Mononuclear cell (primary cell): Measurements from ENCODE around the gene AOPEP. TPM values are rescaled to one million over a fixed set of nuclear protein-coding genes. Genes with fewer than 3 reads are reported as not detected.

Experiments used
- H3K27me3 ChIP-seq: 2 replicates; pipeline ENCODE4 v1.6.0; 2011; ENCODE audit warnings: low read length, control low read depth; ENCODE audit not compliant: insufficient read depth
- H3K4me1 ChIP-seq: 2 replicates; pipeline ENCODE4 v1.5.1; 2011; ENCODE audit warnings: mild to moderate bottlenecking, low read length, control low read depth; ENCODE audit not compliant: insufficient read depth
- H3K4me3 ChIP-seq: 2 replicates; pipeline ENCODE4 v1.5.1; 2011; ENCODE audit warnings: mild to moderate bottlenecking, low read length, moderate library complexity
- H3K9me3 ChIP-seq: 2 replicates; pipeline ENCODE4 v1.5.1; 2011; ENCODE audit warnings: low read depth, mild to moderate bottlenecking, control low read depth, low read length
- total RNA-seq: library from RNA; depleted of rRNA; stranded (reverse); fragments of >200 nt; gene quantifications from one replicate; pipeline ENCODE4 v1.2.3, GENCODE V29; 2012

Gene AOPEP
- total RNA-seq, 1 donor: 6.2 TPM

- Histone ChIP-seq H3K4me1 (no peaks in the 10 kb centered on the region), H3K27me3 (no peaks in the 10 kb centered on the region), H3K9me3 (no peaks in the 10 kb centered on the region), H3K4me3 (no peak overlapping the region)
These were observed 365.2 kb downstream of the AOPEP start for GRCh38 chr9:95091601-95092261.

GRCh38 chr9:95092262-95093072 lies 366.0 kb downstream of the AOPEP start:
- H3K27me3 ChIP-seq: no peaks in the 10 kb centered on the region
- H3K9me3 ChIP-seq: no peaks in the 10 kb centered on the region
- H3K4me1 ChIP-seq: no peaks in the 10 kb centered on the region
- H3K4me3 ChIP-seq: no peak overlapping the region

GRCh38 chr9:95093586-95093985 lies 367.1 kb downstream of the AOPEP start:
- Histone ChIP-seq H3K27me3 (no peaks in the 10 kb centered on the region), H3K4me3 (no peak overlapping the region), H3K9me3 (no peaks in the 10 kb centered on the region), H3K4me1 (no peaks in the 10 kb centered on the region)

- H3K27me3 ChIP-seq: no peaks in the 10 kb centered on the region
- H3K4me3 ChIP-seq: no peak overlapping the region
- no peaks in the 10 kb centered on the region for H3K9me3 ChIP-seq
- H3K4me1 ChIP-seq: no peaks in the 10 kb centered on the region
These were observed 367.5 kb downstream of the AOPEP start for GRCh38 chr9:95094002-95094401.

GRCh38 chr9:95095641-95096355 lies 369.3 kb downstream of the AOPEP start:
- no peaks in the 10 kb centered on the region for H3K27me3 ChIP-seq
- no peak overlapping the region for H3K4me3 ChIP-seq
- H3K4me1 ChIP-seq: no peaks in the 10 kb centered on the region
- H3K9me3 ChIP-seq: no peaks in the 10 kb centered on the region

GRCh38 chr9:95096381-95096780 lies 369.9 kb downstream of the AOPEP start:
- no peaks in the 10 kb centered on the region for H3K9me3 ChIP-seq

GRCh38 chr9:95096807-95097206 lies 370.3 kb downstream of the AOPEP start:
- no peaks in the 10 kb centered on the region for H3K9me3 ChIP-seq
- no peaks in the 10 kb centered on the region for H3K4me1 ChIP-seq
- H3K27me3 ChIP-seq: no peaks in the 10 kb centered on the region
- no peak overlapping the region for H3K4me3 ChIP-seq

More at GRCh38 chr9:95096381-95096780, 369.9 kb downstream of the AOPEP start:
- H3K4me3 ChIP-seq: no peak overlapping the region
- H3K4me1 ChIP-seq: no peaks in the 10 kb centered on the region
- H3K27me3 ChIP-seq: no peaks in the 10 kb centered on the region

- H3K27me3 ChIP-seq: no peaks in the 10 kb centered on the region
- H3K4me3 ChIP-seq: no peak overlapping the region
- H3K9me3 ChIP-seq: no peaks in the 10 kb centered on the region
These were observed 370.8 kb downstream of the AOPEP start for GRCh38 chr9:95097279-95097678.

GRCh38 chr9:95098391-95098921 lies 372.0 kb downstream of the AOPEP start:
- H3K9me3 ChIP-seq: no peaks in the 10 kb centered on the region
- no peaks in the 10 kb centered on the region for H3K27me3 ChIP-seq
- H3K4me3 ChIP-seq: no peak overlapping the region
- no peaks in the 10 kb centered on the region for H3K4me1 ChIP-seq

More at GRCh38 chr9:95097279-95097678, 370.8 kb downstream of the AOPEP start:
- H3K4me1 ChIP-seq: no peaks in the 10 kb centered on the region

- Histone ChIP-seq H3K4me3 (no peak overlapping the region), H3K27me3 (no peaks in the 10 kb centered on the region), H3K4me1 (no peaks in the 10 kb centered on the region), H3K9me3 (no peaks in the 10 kb centered on the region)
These were observed 373.0 kb downstream of the AOPEP start for GRCh38 chr9:95099321-95100070.

GRCh38 chr9:95100071-95100627 lies 373.6 kb downstream of the AOPEP start:
- no peak overlapping the region for H3K4me3 ChIP-seq
- H3K9me3 ChIP-seq: no peaks in the 10 kb centered on the region
- no peaks in the 10 kb centered on the region for H3K4me1 ChIP-seq
- no peaks in the 10 kb centered on the region for H3K27me3 ChIP-seq

- H3K27me3 ChIP-seq: no peaks in the 10 kb centered on the region
- no peak overlapping the region for H3K4me3 ChIP-seq
- H3K4me1 ChIP-seq: no peaks in the 10 kb centered on the region
- H3K9me3 ChIP-seq: no peaks in the 10 kb centered on the region
These were observed 374.8 kb downstream of the AOPEP start for GRCh38 chr9:95101326-95101725.

- Histone ChIP-seq H3K4me1 (no peaks in the 10 kb centered on the region), H3K4me3 (no peak overlapping the region), H3K9me3 (no peaks in the 10 kb centered on the region), H3K27me3 (no peaks in the 10 kb centered on the region)
These were observed 375.5 kb downstream of the AOPEP start for GRCh38 chr9:95102001-95102433.

GRCh38 chr9:95102572-95102971 lies 376.1 kb downstream of the AOPEP start:
- Histone ChIP-seq H3K27me3 (no peaks in the 10 kb centered on the region), H3K4me1 (no peaks in the 10 kb centered on the region), H3K9me3 (no peaks in the 10 kb centered on the region), H3K4me3 (no peak overlapping the region)
